HEK293 (cell line): ENCODE results near the gene PIP5KL1.

Experiments used
- CTCF ChIP-seq: fragments of 450-650 bp; formaldehyde crosslinking; IDR thresholded peaks from 2 replicates; pipeline ENCODE4 v1.5.1; 2016; ENCODE audit warnings: missing biosample characterization, missing genetic modification characterization
- KLF7 ChIP-seq: fragments of 450-650 bp; formaldehyde crosslinking; IDR thresholded peaks from 2 replicates; pipeline ENCODE4 v1.5.1; 2016; ENCODE audit warnings: missing biosample characterization, missing genetic modification characterization, borderline replicate concordance
- TCF7L2 ChIP-seq: IDR thresholded peaks from 2 replicates; pipeline ENCODE4 v1.6.1; 2011; ENCODE audit warnings: low read depth, mild to moderate bottlenecking, inconsistent platforms, low read length, moderate library complexity, borderline replicate concordance
- YY1 ChIP-seq: fragments of 450-650 bp; formaldehyde crosslinking; IDR thresholded peaks from 2 replicates; pipeline ENCODE4 v1.5.1; 2018; ENCODE audit warnings: missing biosample characterization, missing genetic modification characterization
- ZBTB1 ChIP-seq: fragments of 450-650 bp; formaldehyde crosslinking; IDR thresholded peaks from 2 replicates; pipeline ENCODE4 v1.5.1; 2016; ENCODE audit warnings: missing biosample characterization, missing genetic modification characterization
- ZBTB7A ChIP-seq: fragments of 450-650 bp; formaldehyde crosslinking; IDR thresholded peaks from 2 replicates; pipeline ENCODE4 v1.5.1; 2016; ENCODE audit warnings: low read depth, missing biosample characterization, missing genetic modification characterization
- ZNF132 ChIP-seq: fragments of 450-650 bp; formaldehyde crosslinking; IDR thresholded peaks from 2 replicates; pipeline ENCODE4 v1.5.1; 2017; ENCODE audit warnings: missing biosample characterization, missing genetic modification characterization, borderline replicate concordance
- ZNF138 ChIP-seq: fragments of 450-650 bp; formaldehyde crosslinking; IDR thresholded peaks from 2 replicates; pipeline ENCODE4 v1.5.1; 2016; ENCODE audit warnings: missing biosample characterization, missing genetic modification characterization, borderline replicate concordance
- ZNF140 ChIP-seq: fragments of 450-650 bp; formaldehyde crosslinking; IDR thresholded peaks from 2 replicates; pipeline ENCODE4 v1.5.1; 2016; ENCODE audit warnings: missing biosample characterization, missing genetic modification characterization
- ZNF24 ChIP-seq: fragments of 450-650 bp; formaldehyde crosslinking; IDR thresholded peaks from 2 replicates; pipeline ENCODE4 v1.5.1; 2016; ENCODE audit warnings: missing biosample characterization, missing genetic modification characterization
- ZNF248 ChIP-seq: fragments of 450-650 bp; formaldehyde crosslinking; IDR thresholded peaks from 2 replicates; pipeline ENCODE4 v1.5.1; 2017; ENCODE audit warnings: missing biosample characterization, missing genetic modification characterization
- ZNF544 ChIP-seq: fragments of 450-650 bp; formaldehyde crosslinking; IDR thresholded peaks from 2 replicates; pipeline ENCODE4 v1.5.0; 2017; ENCODE audit warnings: missing biosample characterization, missing genetic modification characterization
- ZNF639 ChIP-seq: fragments of 450-650 bp; formaldehyde crosslinking; IDR thresholded peaks from 2 replicates; pipeline ENCODE4 v1.5.1; 2016; ENCODE audit warnings: missing biosample characterization, missing genetic modification characterization

- TF ChIP-seq KLF7 (tag by site-specific recombination), result no peak
- no peak for TF ChIP-seq ZNF639
- TF ChIP-seq ZNF544 (tag by site-specific recombination), result no peak
- no peak for TF ChIP-seq ZBTB7A (tag by site-specific recombination)
- no peak for TF ChIP-seq ZNF24
- no peak for TF ChIP-seq TCF7L2
- TF ChIP-seq ZNF132, result no peak
- no peak for TF ChIP-seq ZBTB1
- TF ChIP-seq ZNF140 (tag by site-specific recombination), result no peak
- TF ChIP-seq ZNF248 (tag by site-specific recombination), result no peak
- TF ChIP-seq YY1 (tag by site-specific recombination), result no peak
- TF ChIP-seq CTCF (tag by site-specific recombination), result no peak
- TF ChIP-seq ZNF138, result no peak
Measured at GRCh38 chr9:127878001-127878651, 52.5 kb downstream of the PIP5KL1 start.
